Tibial nerve (tissue), 4 donors: ENCODE data around the gene MYH7. TPM values are rescaled to one million over a fixed set of nuclear protein-coding genes. Genes with fewer than 3 reads are reported as not detected.

Experiments
- DNase-seq, 2 donors: peaks; one replicate each; pipeline ENCODE4 v3.0.0-alpha.2; 2019; ENCODE audit warnings: low spot score in 2 of 2
- H3K27ac ChIP-seq, 4 donors: fragments of 200-600 bp; sonication (generic) in 3 of 4; one replicate each; pipeline ENCODE4 v1.5.1; 2017 to 2019; ENCODE audit warnings: mild to moderate bottlenecking in 1 of 4
- H3K27me3 ChIP-seq, 2 donors: fragments of 200-600 bp; sonication (generic) in 1 of 2; one replicate each; pipeline versions ENCODE4 v1.5.1 to v1.6.0; 2017 to 2019
- H3K36me3 ChIP-seq, 3 donors: fragments of 200-600 bp; sonication (generic); one replicate each; pipeline ENCODE4 v1.5.1; 2018 to 2019
- H3K4me1 ChIP-seq, 4 donors: fragments of 200-600 bp; sonication (generic) in 3 of 4; one replicate each; pipeline ENCODE4 v1.5.1; 2017 to 2019
- H3K4me3 ChIP-seq, 4 donors: fragments of 200-600 bp; sonication (generic) in 3 of 4; one replicate each; pipeline ENCODE4 v1.5.1; 2017 to 2019; ENCODE audit warnings: mild to moderate bottlenecking in 1 of 4, moderate library complexity in 1 of 4
- H3K9me3 ChIP-seq, 4 donors: fragments of 200-600 bp; sonication (generic) in 3 of 4; one replicate each; pipeline ENCODE4 v1.5.1; 2017 to 2019
- EP300 ChIP-seq, 2 donors: sonication (generic); formaldehyde crosslinking; IDR thresholded peaks; one replicate each; pipeline ENCODE4 v1.6.1; 2017; ENCODE audit warnings: antibody characterized with exemption in 2 of 2, mild to moderate bottlenecking in 1 of 2
- POLR2A ChIP-seq, 2 donors: fragments of 450-650 bp; IDR thresholded peaks; one replicate each; pipeline ENCODE4 v1.6.1; 2017; ENCODE audit warnings: antibody characterized with exemption in 2 of 2, mild to moderate bottlenecking in 2 of 2, moderate library complexity in 2 of 2
- WGBS, 2 donors: methylation state at CpG; one replicate each; pipeline ENCODE4 v1.1.5; 2018; 5-methylcytosine and 5-hydroxymethylcytosine counted together
- total RNA-seq, 4 donors: library from RNA; depleted of rRNA; stranded (reverse); fragments of >200 nt; gene quantifications; one replicate each; pipeline ENCODE4 v1.1.0, GENCODE V29; 2016
- TF ChIP-seq, protein P1 (sequence below), 5 experiments: fragments of 200-600 bp in 3 of 5; fragments of 450-650 bp in 2 of 5; sonication (generic) in 3 of 5; IDR thresholded peaks; one replicate each; pipeline ENCODE4 v1.5.1; 2016 to 2019; ENCODE audit warnings: antibody characterized with exemption in 5 of 5, mild to moderate bottlenecking in 3 of 5, moderate library complexity in 2 of 5

The MYH7 gene
- total RNA-seq, 4 donors from 2014 or later: 0.90 TPM; not detected in 3

DNA sequence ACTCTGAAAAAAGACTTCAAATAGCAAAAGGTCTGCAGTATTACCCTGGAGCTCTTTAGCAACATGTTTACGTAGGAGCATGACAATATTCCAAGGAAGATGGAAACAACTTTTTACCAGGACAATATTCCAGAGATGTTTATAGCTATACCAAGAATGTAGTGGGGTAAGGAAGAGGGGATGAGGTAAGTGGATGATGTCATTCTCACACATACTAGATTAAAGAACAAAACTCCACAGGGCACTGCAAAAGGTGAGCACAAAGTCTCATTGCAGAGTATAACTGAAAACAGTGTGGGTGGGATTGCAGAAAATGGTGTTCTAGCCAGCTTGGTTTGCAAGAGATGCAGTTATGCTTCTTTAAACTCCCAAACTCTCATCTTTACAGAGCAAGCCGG, 50.2 kb downstream of the MYH7 start:
- Histone ChIP-seq H3K36me3 (no peaks in the 10 kb centered on the region), H3K27ac (no peak overlapping the region), H3K4me3 (no peak overlapping the region), H3K9me3 (no peaks in the 10 kb centered on the region), H3K4me1 (peaks cover 0 to 7% (median 0%) of the 10 kb centered on the region in 4 donors), H3K27me3 (no peaks in the 10 kb centered on the region)
- no peak for TF ChIP-seq EP300 (IDR thresholded peaks at IDR 0.05)
- TF ChIP-seq POLR2A (IDR thresholded peaks at IDR 0.05): no peak
- TF ChIP-seq, protein P1, sequence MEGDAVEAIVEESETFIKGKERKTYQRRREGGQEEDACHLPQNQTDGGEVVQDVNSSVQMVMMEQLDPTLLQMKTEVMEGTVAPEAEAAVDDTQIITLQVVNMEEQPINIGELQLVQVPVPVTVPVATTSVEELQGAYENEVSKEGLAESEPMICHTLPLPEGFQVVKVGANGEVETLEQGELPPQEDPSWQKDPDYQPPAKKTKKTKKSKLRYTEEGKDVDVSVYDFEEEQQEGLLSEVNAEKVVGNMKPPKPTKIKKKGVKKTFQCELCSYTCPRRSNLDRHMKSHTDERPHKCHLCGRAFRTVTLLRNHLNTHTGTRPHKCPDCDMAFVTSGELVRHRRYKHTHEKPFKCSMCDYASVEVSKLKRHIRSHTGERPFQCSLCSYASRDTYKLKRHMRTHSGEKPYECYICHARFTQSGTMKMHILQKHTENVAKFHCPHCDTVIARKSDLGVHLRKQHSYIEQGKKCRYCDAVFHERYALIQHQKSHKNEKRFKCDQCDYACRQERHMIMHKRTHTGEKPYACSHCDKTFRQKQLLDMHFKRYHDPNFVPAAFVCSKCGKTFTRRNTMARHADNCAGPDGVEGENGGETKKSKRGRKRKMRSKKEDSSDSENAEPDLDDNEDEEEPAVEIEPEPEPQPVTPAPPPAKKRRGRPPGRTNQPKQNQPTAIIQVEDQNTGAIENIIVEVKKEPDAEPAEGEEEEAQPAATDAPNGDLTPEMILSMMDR (IDR thresholded peaks at IDR 0.05): no peak
- DNase-seq: no peak
- WGBS, 2 donors: 71 to 83% methylated on average over 2 of the region's 2 CpGs

DNA sequence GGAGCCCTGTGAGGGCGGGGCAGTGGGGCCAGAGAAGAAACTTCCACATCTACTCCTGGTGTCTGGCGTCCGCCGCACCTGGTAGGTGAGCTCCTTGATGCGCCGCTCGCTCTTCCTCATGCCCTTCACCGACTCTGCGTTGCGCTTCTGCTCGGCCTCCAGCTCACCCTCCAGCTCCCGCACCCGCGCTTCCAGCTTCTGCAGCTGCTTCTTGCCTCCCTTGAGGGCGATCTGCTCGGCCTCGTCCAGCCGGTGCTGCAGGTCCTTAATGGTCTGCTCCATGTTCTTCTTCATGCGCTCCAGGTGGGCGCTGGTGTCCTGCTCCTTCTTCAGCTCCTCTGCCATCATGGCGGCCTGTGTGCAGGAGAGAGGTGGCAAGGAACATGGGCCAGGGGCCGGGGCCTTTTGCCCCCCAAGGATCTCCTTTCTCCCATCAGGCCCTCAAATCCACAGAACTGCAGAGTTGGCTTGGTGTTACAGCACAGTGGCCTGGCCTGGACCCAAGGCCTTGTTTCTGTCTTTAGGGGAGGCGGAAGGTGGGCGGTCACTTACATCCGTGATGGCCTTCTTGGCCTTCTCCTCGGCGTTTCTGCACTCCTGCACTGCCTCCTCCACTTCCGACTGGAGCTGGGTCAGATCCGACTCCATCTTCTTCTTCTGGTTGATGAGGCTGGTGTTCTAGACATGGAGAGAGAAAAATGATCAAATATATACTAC, 50.9 kb downstream of the MYH7 start:
- H3K36me3 ChIP-seq: no peaks in the 10 kb centered on the region
- no peak overlapping the region for H3K27ac ChIP-seq
- no peaks in the 10 kb centered on the region for H3K9me3 ChIP-seq
- no peak for DNase-seq
- H3K27me3 ChIP-seq: no peaks in the 10 kb centered on the region
- no peak overlapping the region for H3K4me3 ChIP-seq
- 86% methylated on average over 29 of the region's 29 CpGs for WGBS, 2 donors
- TF ChIP-seq, protein P1 (IDR thresholded peaks at IDR 0.05): no peak
- no peak for TF ChIP-seq POLR2A (IDR thresholded peaks at IDR 0.05)
- no peak for TF ChIP-seq EP300 (IDR thresholded peaks at IDR 0.05)
- H3K4me1 ChIP-seq: peaks cover 0 to 14% (median 0%) of the 10 kb centered on the region in 4 donors

DNA sequence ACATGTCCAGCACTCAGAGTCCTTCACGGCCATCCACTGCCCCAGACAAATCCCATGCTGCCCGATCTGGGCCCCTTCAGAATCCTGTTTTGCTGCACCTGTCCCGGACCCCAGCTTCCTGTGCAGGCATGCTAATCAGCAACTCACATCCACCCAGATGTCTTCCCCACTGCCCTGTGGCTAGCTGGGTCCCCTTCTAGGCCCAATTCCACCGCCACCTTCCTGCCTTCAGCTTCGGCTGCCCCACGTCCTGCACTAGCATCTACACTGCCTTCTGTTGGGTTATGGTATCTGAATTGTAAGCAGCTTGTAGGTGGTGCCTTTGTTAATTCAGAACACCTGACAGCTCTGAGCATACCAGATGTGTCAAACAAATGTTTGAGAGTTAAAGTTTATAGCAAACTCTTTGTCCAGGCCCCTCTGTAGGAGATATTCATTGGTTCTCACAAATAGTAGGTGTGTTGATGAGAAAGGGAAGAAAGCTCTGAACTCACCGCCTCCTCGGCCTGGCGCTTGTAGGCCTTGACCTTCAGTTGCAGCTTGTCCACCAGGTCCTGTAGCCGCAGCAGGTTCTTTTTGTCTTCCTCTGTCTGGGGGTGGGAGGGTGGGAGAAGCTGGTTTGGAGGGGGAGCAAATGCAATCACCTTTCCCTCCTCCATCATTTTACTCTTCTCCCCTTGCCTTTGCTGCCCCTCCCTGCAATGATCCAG, 52.6 kb downstream of the MYH7 start:
- no peaks in the 10 kb centered on the region for H3K36me3 ChIP-seq
- H3K4me1 ChIP-seq: peaks cover 0 to 29% (median 0%) of the 10 kb centered on the region in 4 donors
- no peak for DNase-seq
- no peaks in the 10 kb centered on the region for H3K9me3 ChIP-seq
- no peaks in the 10 kb centered on the region for H3K27me3 ChIP-seq
- TF ChIP-seq EP300 (IDR thresholded peaks at IDR 0.05) (no peak), POLR2A (IDR thresholded peaks at IDR 0.05) (no peak)
- TF ChIP-seq, protein P1 (IDR thresholded peaks at IDR 0.05): no peak
- H3K27ac ChIP-seq: no peak overlapping the region
- WGBS, 2 donors: 66 to 67% methylated on average over 10 of the region's 10 CpGs
- H3K4me3 ChIP-seq: no peak overlapping the region

DNA sequence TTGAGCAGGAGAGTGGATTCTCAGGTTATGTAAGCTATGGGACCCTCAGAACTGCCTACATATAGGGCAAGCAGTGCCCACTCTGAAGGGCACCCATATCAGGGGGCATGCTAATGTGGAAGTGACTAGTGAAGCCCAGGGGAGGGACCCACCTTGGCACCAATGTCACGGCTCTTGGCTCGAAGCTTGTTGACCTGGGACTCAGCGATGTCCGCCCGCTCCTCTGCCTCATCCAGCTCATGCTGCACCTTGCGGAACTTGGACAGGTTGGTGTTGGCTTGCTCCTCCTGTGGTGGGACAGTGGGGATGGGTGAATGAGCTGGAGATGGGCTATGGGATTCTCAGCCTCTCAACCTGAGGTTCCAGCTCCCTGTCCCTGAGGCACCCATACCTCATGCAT, 53.2 kb downstream of the MYH7 start:
- Histone ChIP-seq H3K4me1 (peaks cover 0 to 35% (median 0%) of the 10 kb centered on the region in 4 donors), H3K27ac (no peak overlapping the region), H3K9me3 (no peaks in the 10 kb centered on the region), H3K4me3 (no peak overlapping the region), H3K27me3 (no peaks in the 10 kb centered on the region), H3K36me3 (no peaks in the 10 kb centered on the region)
- WGBS, 2 donors: 87 to 92% methylated on average over 6 of the region's 6 CpGs
- no peak for DNase-seq
- TF ChIP-seq EP300 (IDR thresholded peaks at IDR 0.05) (no peak), POLR2A (IDR thresholded peaks at IDR 0.05) (no peak)
- TF ChIP-seq, protein P1 (IDR thresholded peaks at IDR 0.05): no peak

DNA sequence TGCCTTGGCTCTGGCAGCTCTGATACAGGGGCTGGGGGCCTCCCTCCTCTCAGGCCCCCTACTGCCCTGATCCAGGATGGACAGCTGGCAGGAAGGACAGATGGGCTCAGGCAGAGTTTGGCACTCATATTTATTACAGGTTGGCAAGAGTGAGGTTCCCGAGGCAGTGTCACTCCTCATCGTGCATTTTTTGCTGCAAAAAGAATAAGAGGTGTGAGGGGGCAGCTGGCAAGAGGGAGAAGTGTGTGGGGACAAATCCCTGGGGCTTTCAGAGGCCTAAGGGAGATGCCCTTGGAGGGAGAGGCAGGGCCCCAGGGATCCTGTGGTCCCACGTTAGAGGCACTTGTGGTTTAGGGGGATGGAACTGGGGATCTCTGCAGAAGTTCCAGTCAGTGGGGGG, 53.6 kb downstream of the MYH7 start:
- no peak overlapping the region for H3K4me3 ChIP-seq
- WGBS, 2 donors: 47 to 53% methylated on average over 3 of the region's 3 CpGs
- TF ChIP-seq EP300 (IDR thresholded peaks at IDR 0.05): no peak
- no peak for TF ChIP-seq POLR2A (IDR thresholded peaks at IDR 0.05)

More for the DNA sequence above, 53.6 kb downstream of the MYH7 start:
- Histone ChIP-seq H3K36me3 (no peaks in the 10 kb centered on the region), H3K27ac (no peak overlapping the region), H3K9me3 (no peaks in the 10 kb centered on the region), H3K4me1 (peaks cover 0 to 39% (median 0%) of the 10 kb centered on the region in 4 donors), H3K27me3 (no peaks in the 10 kb centered on the region)
- DNase-seq: no peak
